ENCODE results near the gene PVALEF. TPM values are rescaled to one million over a fixed set of nuclear protein-coding genes. Genes with fewer than 3 reads are reported as not detected.
"Not testable (repeated sequence)": the region's sequence is repeated elsewhere in the genome, so short reads cannot be mapped to it uniquely, and the experiment has no call there.

Gene PVALEF
- total RNA-seq, 6 experiments from 2014 or later: not detected

GRCh38 chr17:81221842-81222619 is 56.7 kb downstream of the PVALEF start:
- Mint-ChIP-seq H3K4me1 (ENCODE audit: low read depth) (peaks cover 18% of the 10 kb centered on the region), H3K4me3 (peak overlapping the region; percentile 83), H3K36me3 (ENCODE audit: low read depth) (peaks cover 6% of the 10 kb centered on the region; the same call in 1 of the 2 replicates), H3K27me3 (ENCODE audit: insufficient read depth) (no peaks in the 10 kb centered on the region; the same call in 1 of the 2 replicates), H3K9me3 (no peaks in the 10 kb centered on the region), H3K27ac (no peak overlapping the region)
- DNase-seq: no peak
- no peak for TF ChIP-seq CTCF (IDR thresholded peaks at IDR 0.05)

- Mint-ChIP-seq H3K9me3 (no peaks in the 10 kb centered on the region), H3K27me3 (ENCODE audit: insufficient read depth) (no peaks in the 10 kb centered on the region; the same call in 1 of the 2 replicates), H3K27ac (no peak overlapping the region), H3K36me3 (ENCODE audit: low read depth) (peaks cover 2% of the 10 kb centered on the region; the same call in 1 of the 2 replicates), H3K4me1 (ENCODE audit: low read depth) (peaks cover 18% of the 10 kb centered on the region), H3K4me3 (peak overlapping the region; percentile 83; the same call in 1 of the 2 replicates)
- no peak for TF ChIP-seq CTCF (IDR thresholded peaks at IDR 0.05)
- DNase-seq: no peak
Observed at GRCh38 chr17:81222620-81222905, 57.3 kb downstream of the PVALEF start.

- H3K27me3 Mint-ChIP-seq (ENCODE audit: insufficient read depth): no peaks in the 10 kb centered on the region
- H3K4me1 Mint-ChIP-seq (ENCODE audit: low read depth): peaks cover 18% of the 10 kb centered on the region
- peak; percentile 98 for DNase-seq
- H3K27ac Mint-ChIP-seq: peak within 1 kb of the TSS; percentile 81
- H3K36me3 Mint-ChIP-seq (ENCODE audit: low read depth): peaks cover 7% of the 10 kb centered on the region; the same call in 1 of the 2 replicates
- TF ChIP-seq CTCF (IDR thresholded peaks at IDR 0.05): no peak
- H3K4me3 Mint-ChIP-seq: peak within 1 kb of the TSS; percentile 86
- H3K9me3 Mint-ChIP-seq: no peaks in the 10 kb centered on the region
Observed at GRCh38 chr17:81222906-81223761, 57.8 kb downstream of the PVALEF start, which contains the start of gene CEP131. TSS of gene CEP131 (minus strand) at chr17:81222965. CDS start at chr17:81220056, 2,909 bp downstream.

GRCh38 chr17:81223762-81224130 is 58.4 kb downstream of the PVALEF start:
- Mint-ChIP-seq H3K4me3 (peak overlapping the region; percentile 86), H3K27me3 (ENCODE audit: insufficient read depth) (no peaks in the 10 kb centered on the region), H3K27ac (peak overlapping the region; percentile 81), H3K36me3 (ENCODE audit: low read depth) (peaks cover 11% of the 10 kb centered on the region; the same call in 1 of the 2 replicates), H3K9me3 (no peaks in the 10 kb centered on the region), H3K4me1 (ENCODE audit: low read depth) (peaks cover 18% of the 10 kb centered on the region)
- no peak for TF ChIP-seq CTCF (IDR thresholded peaks at IDR 0.05)
- DNase-seq: no peak

- not testable (repeated sequence) for H3K27ac Mint-ChIP-seq; H3K4me3 Mint-ChIP-seq; H3K9me3 Mint-ChIP-seq; DNase-seq; H3K27me3 Mint-ChIP-seq (ENCODE audit: insufficient read depth); H3K4me1 Mint-ChIP-seq (ENCODE audit: low read depth)
- peaks cover 22% of the 10 kb centered on the region for H3K36me3 Mint-ChIP-seq (ENCODE audit: low read depth)
Observed at GRCh38 chr17:81227630-81228029, 62.3 kb downstream of the PVALEF start.

- peaks cover 6% of the 10 kb centered on the region for H3K4me1 Mint-ChIP-seq (ENCODE audit: low read depth)
- no peak overlapping the region for H3K4me3 Mint-ChIP-seq
- no peaks in the 10 kb centered on the region for H3K27me3 Mint-ChIP-seq (ENCODE audit: insufficient read depth)
- H3K36me3 Mint-ChIP-seq (ENCODE audit: low read depth): peaks cover 22% of the 10 kb centered on the region
- no peak for DNase-seq
- no peaks in the 10 kb centered on the region for H3K9me3 Mint-ChIP-seq
- H3K27ac Mint-ChIP-seq: no peak overlapping the region
- TF ChIP-seq CTCF (IDR thresholded peaks at IDR 0.05): no peak
Observed at GRCh38 chr17:81228420-81228819, 63.1 kb downstream of the PVALEF start.

Measured in HFFc6 (cell line).